Measurements from ENCODE around the gene EXOC4.

EXOC4 gene

GRCh38 chr7:133584956-133585668 lies 332.2 kb downstream of the EXOC4 start:
- TF ChIP-seq CTCF (IDR thresholded peaks at IDR 0.05) = no peak

GRCh38 chr7:133586253-133586652 lies 333.4 kb downstream of the EXOC4 start:
- TF ChIP-seq CTCF (IDR thresholded peaks at IDR 0.05) = no peak

GRCh38 chr7:133587903-133588302 lies 335.0 kb downstream of the EXOC4 start:
- no peak for TF ChIP-seq CTCF (IDR thresholded peaks at IDR 0.05)

GRCh38 chr7:133590795-133591194 lies 337.9 kb downstream of the EXOC4 start:
- TF ChIP-seq CTCF (IDR thresholded peaks at IDR 0.05) = no peak

- TF ChIP-seq CTCF (IDR thresholded peaks at IDR 0.05) = no peak
Measured at GRCh38 chr7:133591704-133592340, 338.9 kb downstream of the EXOC4 start.

- TF ChIP-seq CTCF (IDR thresholded peaks at IDR 0.05) = no peak
Measured at GRCh38 chr7:133593561-133593960, 340.7 kb downstream of the EXOC4 start.

GRCh38 chr7:133601617-133602016 lies 348.7 kb downstream of the EXOC4 start:
- no peak for TF ChIP-seq CTCF (IDR thresholded peaks at IDR 0.05)

Data from LNCAP (cell line).